ENCODE data around the gene SLC4A9.

DNA sequence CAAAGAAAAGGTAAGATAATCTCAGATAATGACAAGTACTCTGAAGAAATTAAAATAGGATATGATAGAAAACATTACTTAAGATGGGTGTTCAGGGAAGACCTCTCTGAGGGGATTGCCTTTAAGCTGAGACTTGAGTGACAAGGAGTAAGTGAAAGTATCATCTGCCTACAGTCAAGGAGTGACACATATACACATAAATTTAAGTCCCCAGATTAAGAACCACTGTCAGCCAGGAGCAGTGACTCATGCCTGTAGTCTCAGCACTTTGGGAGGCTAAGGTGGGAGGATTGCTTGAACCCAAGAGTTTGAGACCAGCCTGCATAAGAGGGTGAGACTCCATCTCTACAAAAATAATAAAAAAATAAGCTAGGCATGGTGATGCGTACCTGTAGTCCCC is 22.0 kb downstream of the SLC4A9 start:
- TF ChIP-seq, protein P1, sequence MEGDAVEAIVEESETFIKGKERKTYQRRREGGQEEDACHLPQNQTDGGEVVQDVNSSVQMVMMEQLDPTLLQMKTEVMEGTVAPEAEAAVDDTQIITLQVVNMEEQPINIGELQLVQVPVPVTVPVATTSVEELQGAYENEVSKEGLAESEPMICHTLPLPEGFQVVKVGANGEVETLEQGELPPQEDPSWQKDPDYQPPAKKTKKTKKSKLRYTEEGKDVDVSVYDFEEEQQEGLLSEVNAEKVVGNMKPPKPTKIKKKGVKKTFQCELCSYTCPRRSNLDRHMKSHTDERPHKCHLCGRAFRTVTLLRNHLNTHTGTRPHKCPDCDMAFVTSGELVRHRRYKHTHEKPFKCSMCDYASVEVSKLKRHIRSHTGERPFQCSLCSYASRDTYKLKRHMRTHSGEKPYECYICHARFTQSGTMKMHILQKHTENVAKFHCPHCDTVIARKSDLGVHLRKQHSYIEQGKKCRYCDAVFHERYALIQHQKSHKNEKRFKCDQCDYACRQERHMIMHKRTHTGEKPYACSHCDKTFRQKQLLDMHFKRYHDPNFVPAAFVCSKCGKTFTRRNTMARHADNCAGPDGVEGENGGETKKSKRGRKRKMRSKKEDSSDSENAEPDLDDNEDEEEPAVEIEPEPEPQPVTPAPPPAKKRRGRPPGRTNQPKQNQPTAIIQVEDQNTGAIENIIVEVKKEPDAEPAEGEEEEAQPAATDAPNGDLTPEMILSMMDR (IDR thresholded peaks at IDR 0.05) = no peak
- TF ChIP-seq POLR2AphosphoS5 (IDR thresholded peaks at IDR 0.05) (no peak), POLR2A (IDR thresholded peaks at IDR 0.05) (no peak)

Measured in prostate gland (tissue), 2 donors.